Mucosa of rectum (tissue), 2 donors: ENCODE data around the gene UBE2Q1.

Source experiments
- H3K27ac ChIP-seq, 2 donors: one replicate each; pipeline ENCODE4 v1.7.0; 2013; ENCODE audit warnings: inconsistent platforms in 2 of 2, low read depth in 2 of 2, low read length in 2 of 2
- H3K27me3 ChIP-seq, 2 donors: one replicate each; pipeline ENCODE4 v1.7.0; 2013; ENCODE audit warnings: low read length in 2 of 2; ENCODE audit not compliant: control insufficient read depth in 2 of 2, insufficient read depth in 2 of 2
- H3K36me3 ChIP-seq, 2 donors: one replicate each; pipeline ENCODE4 v1.7.0; 2013; ENCODE audit warnings: low read length in 2 of 2; ENCODE audit not compliant: control insufficient read depth in 2 of 2, insufficient read depth in 2 of 2
- H3K4me1 ChIP-seq, 2 donors: one replicate each; pipeline ENCODE4 v1.7.0; 2013; ENCODE audit warnings: low read length in 2 of 2, mild to moderate bottlenecking in 1 of 2; ENCODE audit not compliant: control insufficient read depth in 2 of 2, insufficient read depth in 2 of 2
- H3K4me3 ChIP-seq, 2 donors: one replicate each; pipeline ENCODE4 v1.7.0; 2013; ENCODE audit warnings: low read length in 2 of 2
- H3K9ac ChIP-seq, 2 donors: one replicate each; pipeline ENCODE4 v1.7.0; 2013; ENCODE audit warnings: low read length in 2 of 2, low read depth in 1 of 2, mild to moderate bottlenecking in 1 of 2
- H3K9me3 ChIP-seq, 2 donors: one replicate each; pipeline ENCODE4 v1.7.0; 2013; ENCODE audit warnings: low read length in 2 of 2; ENCODE audit not compliant: control insufficient read depth in 2 of 2
- donor health status: healthy.
- donor health status: Normal muscosa, but diverticular disease.

The UBE2Q1 gene

DNA sequence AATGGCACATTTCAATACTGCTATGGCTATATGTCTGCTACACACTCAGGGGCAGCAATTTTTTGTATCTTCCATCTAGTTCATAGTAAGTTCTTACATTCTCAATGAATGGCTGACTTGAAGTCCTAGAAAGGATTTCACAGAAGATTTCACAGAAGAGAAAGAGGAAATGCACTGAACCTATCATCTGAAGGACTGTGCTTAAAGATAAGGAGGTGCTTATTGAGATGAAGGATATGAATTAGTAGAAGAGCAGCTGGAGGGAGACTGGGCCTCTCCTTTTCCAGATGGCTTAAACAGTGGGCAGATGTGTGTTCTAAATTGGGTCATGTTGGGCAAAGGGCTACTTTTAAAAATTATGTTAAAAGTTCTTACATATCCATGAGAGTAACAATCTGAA lies 34.9 kb upstream of the UBE2Q1 start:
- Histone ChIP-seq H3K27me3 (no peaks in the 10 kb centered on the region), H3K4me1 (no peaks in the 10 kb centered on the region), H3K36me3 (peaks cover 85 to 91% of the 10 kb centered on the region in 2 donors), H3K9ac (no peak overlapping the region), H3K4me3 (no peak overlapping the region), H3K9me3 (no peaks in the 10 kb centered on the region), H3K27ac (no peak overlapping the region)

DNA sequence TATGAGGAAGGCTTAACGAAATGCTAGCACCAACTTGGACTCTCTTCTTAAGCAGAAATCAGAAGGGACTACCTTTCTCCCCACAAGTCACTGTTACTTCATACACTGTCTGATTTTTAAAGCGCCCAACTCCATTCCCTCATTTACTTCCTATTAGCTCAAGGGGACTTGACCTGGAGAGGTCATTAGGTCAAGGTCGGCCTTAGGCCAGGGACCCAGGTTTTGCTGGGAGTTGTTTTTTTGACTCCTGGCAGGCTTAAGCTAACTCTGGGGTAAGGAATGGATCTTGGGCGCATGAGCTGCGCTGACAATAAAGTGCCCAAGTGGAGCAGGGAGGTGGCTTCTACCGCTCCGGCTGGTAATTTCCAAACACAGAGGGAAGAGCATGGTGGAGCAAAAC lies 32.7 kb upstream of the UBE2Q1 start:
- Histone ChIP-seq H3K4me3 (no peak overlapping the region), H3K9ac (no peak overlapping the region), H3K27ac (no peak overlapping the region), H3K36me3 (peaks cover 85 to 91% of the 10 kb centered on the region in 2 donors), H3K4me1 (no peaks in the 10 kb centered on the region), H3K27me3 (no peaks in the 10 kb centered on the region), H3K9me3 (no peaks in the 10 kb centered on the region)

DNA sequence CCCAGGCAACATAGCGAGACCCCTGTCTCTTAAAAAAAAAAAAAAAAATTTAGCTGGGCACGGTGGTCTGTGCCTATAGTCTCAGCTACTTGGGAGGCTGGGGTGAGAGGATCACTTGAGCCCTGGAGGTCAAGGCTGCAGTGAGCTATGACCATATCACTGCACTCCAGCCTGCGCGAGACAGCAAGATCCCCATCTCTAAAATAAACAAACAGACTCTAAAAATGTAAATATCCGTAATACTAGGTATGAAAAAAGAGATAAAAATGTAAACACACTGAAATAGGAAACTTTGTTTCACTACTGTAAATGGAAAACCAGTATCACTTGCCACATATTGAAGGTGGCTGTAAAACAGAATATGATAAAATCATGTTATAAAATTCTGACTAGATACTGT lies 32.3 kb upstream of the UBE2Q1 start:
- H3K27ac ChIP-seq, result no peak overlapping the region
- no peak overlapping the region for H3K9ac ChIP-seq
- H3K4me1 ChIP-seq, result no peaks in the 10 kb centered on the region
- H3K27me3 ChIP-seq, result no peaks in the 10 kb centered on the region
- no peak overlapping the region for H3K4me3 ChIP-seq
- peaks cover 86 to 91% of the 10 kb centered on the region in 2 donors for H3K36me3 ChIP-seq
- no peaks in the 10 kb centered on the region for H3K9me3 ChIP-seq

DNA sequence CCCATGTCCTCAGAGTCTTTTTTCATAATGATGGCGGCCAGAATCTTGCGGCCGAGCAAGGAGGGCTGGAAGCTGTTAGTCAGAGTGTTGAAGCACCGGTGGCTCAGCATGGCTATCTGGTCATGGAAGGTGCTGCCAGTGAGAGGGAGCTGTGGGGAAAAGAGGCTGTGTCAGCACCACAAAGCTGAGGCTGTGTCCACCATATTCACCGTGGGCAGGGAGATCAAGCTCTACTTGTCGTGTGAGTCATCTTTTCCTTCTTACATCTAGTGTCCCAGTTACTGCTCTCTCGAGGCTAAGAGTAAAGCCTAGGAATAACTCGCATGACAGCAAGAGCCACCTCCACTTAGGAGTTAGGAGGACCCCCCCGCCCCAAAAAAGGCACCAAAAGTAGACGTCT lies 31.3 kb upstream of the UBE2Q1 start:
- no peak overlapping the region for H3K27ac ChIP-seq
- no peaks in the 10 kb centered on the region for H3K9me3 ChIP-seq
- H3K36me3 ChIP-seq, result peaks cover 88 to 94% of the 10 kb centered on the region in 2 donors
- H3K4me3 ChIP-seq, result no peak overlapping the region
- no peaks in the 10 kb centered on the region for H3K4me1 ChIP-seq
- H3K27me3 ChIP-seq, result no peaks in the 10 kb centered on the region
- H3K9ac ChIP-seq, result no peak overlapping the region

DNA sequence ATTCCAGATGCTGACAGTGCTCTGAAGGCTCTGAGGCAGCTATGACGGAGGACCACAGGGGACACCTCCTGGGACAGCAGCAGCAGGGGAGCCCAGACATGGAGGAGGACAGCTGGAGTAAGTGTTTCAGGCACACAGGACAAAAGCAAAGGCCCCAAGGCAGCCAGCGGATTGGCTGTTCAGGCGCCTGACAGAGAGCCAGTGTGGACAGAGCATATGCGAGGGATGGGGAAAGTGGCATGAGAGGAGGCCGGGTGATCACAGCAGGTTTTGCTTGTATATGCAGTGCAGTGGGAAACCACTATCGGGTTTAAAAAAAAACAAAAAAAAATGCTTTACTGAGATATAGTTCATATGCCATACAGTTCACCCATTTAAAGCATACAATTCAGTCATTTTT lies 28.2 kb upstream of the UBE2Q1 start:
- Histone ChIP-seq H3K36me3 (peaks cover 96% of the 10 kb centered on the region in 2 donors), H3K4me1 (no peaks in the 10 kb centered on the region), H3K27me3 (no peaks in the 10 kb centered on the region), H3K9ac (no peak overlapping the region), H3K27ac (no peak overlapping the region), H3K9me3 (no peaks in the 10 kb centered on the region), H3K4me3 (no peak overlapping the region)

DNA sequence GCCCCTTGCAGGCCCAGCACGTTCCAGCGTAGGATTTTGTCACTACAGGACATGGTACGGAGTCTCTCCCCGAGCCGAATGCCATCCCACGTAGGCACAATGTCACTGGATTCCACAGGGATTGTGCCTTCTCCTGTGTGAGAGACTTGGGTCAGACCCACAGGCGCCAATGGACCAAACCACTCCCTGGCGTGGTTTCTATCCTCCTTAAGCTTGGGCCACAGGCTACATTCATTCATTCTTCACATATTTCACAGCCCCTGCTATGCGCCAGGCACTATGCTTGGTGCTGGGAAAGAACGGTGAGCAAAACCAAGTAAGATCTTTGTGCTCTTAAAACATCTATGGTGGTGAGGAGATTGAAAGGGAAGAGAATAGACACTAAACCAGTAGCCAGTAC lies 27.8 kb upstream of the UBE2Q1 start:
- Histone ChIP-seq H3K27ac (no peak overlapping the region), H3K4me1 (no peaks in the 10 kb centered on the region), H3K9ac (no peak overlapping the region), H3K9me3 (no peaks in the 10 kb centered on the region), H3K4me3 (no peak overlapping the region), H3K27me3 (no peaks in the 10 kb centered on the region), H3K36me3 (peaks cover 94% of the 10 kb centered on the region in 2 donors)

DNA sequence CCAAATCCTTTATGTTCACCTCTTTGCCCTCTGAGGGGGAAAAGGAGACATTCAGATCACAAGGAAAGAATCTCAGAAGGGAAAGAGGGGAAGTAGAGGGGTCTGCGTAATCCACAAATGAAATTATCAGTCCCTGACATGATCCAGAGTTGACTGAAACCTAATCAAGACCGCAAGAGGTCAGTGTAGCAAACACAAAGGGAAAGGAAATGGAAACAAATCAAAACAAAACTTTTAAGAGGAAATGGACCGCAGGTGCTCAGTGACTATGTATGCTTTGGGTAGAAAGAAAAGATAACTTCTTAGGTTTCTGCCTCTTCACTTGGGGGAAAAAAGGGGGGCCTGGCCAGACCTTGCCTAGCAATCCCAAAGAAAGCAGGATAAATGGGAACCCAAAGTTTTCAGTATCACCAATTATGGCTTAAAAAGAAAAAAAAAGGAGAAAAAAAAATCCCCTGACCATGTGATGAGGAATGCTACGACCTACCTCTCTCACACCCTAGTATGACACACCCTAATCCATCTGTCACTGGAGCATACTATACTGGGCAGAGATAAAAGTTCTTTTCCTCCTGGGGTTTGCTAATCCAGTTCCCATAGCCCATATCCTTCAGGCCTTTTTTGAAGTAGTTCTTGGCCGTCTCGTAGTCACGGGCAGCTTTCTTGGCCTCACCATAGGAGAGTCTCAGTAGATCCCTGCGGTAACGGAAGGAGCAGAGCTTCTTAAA lies 26.0 kb upstream of the UBE2Q1 start:
- no peak overlapping the region for H3K9ac ChIP-seq

DNA sequence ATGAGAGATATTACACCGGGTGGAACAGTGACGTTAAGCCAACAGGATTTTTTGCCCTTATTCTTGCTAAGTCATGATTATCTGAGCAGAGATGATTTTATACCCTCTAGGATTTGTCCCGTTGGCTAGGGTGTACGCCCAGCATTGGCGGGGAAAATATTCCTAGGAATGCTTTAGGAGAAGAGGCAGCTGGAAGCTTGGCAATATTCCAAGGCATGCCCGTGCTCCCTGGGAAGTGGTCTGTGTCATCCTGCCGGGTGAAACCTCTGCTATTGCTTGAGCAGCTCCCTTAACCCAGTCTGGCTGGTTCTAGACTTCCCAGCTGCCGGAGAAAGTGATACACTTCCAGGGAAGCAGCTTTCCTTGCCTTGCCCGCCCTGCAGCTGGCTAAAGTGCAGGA lies 25.3 kb upstream of the UBE2Q1 start:
- Histone ChIP-seq H3K4me1 (no peaks in the 10 kb centered on the region), H3K27ac (no peak overlapping the region), H3K4me3 (no peak overlapping the region), H3K9me3 (no peaks in the 10 kb centered on the region), H3K9ac (no peak overlapping the region), H3K27me3 (no peaks in the 10 kb centered on the region), H3K36me3 (peaks cover 93 to 95% of the 10 kb centered on the region in 2 donors)

More for the DNA sequence above, 26.0 kb upstream of the UBE2Q1 start:
- Histone ChIP-seq H3K27me3 (no peaks in the 10 kb centered on the region), H3K27ac (no peak overlapping the region), H3K4me3 (no peak overlapping the region), H3K9me3 (no peaks in the 10 kb centered on the region), H3K4me1 (no peaks in the 10 kb centered on the region), H3K36me3 (peaks cover 93 to 96% of the 10 kb centered on the region in 2 donors)

DNA sequence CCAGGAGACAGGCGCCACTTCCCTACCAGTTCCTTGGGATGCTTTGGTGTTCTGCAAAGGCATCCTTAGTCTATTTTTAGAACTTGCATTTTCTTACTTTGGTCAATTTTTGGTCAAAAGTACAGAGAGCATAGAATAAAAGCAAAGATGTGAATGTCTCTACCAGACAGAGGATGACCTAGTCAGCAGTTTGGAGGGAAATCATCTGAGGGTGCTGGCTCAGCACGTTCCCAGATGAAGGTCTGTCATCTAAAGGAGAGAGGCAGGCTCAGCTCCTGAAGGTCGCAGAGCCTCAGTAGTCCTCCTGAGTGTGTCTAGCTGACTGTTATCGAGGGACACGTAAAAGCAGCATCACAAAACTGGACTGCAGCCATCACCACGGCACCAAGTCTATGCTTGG lies 24.4 kb upstream of the UBE2Q1 start:
- no peak overlapping the region for H3K27ac ChIP-seq
- H3K36me3 ChIP-seq, result peaks cover 86 to 93% of the 10 kb centered on the region in 2 donors
- no peaks in the 10 kb centered on the region for H3K9me3 ChIP-seq
- no peaks in the 10 kb centered on the region for H3K4me1 ChIP-seq
- H3K27me3 ChIP-seq, result no peaks in the 10 kb centered on the region
- H3K4me3 ChIP-seq, result no peak overlapping the region
- no peak overlapping the region for H3K9ac ChIP-seq

DNA sequence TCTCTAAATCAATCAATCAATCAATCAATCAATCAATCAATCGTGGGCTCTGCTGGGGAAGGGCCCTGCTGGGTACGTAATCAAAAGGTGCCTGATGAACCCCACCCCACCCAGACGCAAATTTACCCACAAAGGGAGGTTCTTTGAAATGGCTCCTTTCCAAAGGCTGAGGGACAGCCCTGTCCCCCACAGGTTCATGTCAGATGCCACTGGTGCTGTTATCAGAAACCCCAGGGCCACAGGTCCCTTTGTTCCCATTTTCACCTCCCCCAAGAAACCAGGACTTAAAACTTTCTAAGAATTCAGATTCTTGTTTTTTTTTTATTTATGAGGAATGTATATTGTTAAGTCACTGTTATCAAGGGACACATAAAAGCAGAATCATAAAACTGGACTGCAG lies 23.3 kb upstream of the UBE2Q1 start:
- Histone ChIP-seq H3K4me1 (no peaks in the 10 kb centered on the region), H3K4me3 (no peak overlapping the region), H3K27ac (no peak overlapping the region), H3K36me3 (peaks cover 75 to 84% of the 10 kb centered on the region in 2 donors), H3K27me3 (no peaks in the 10 kb centered on the region), H3K9ac (no peak overlapping the region), H3K9me3 (no peaks in the 10 kb centered on the region)
